Lower leg skin (tissue), 4 donors: ENCODE results near the gene CHIA. TPM values are rescaled to one million over a fixed set of nuclear protein-coding genes. Genes with fewer than 3 reads are reported as not detected.

Source experiments
- DNase-seq, 2 donors: peaks; one replicate each; pipeline ENCODE4 v3.0.0-alpha.2; 2019; ENCODE audit warnings: low spot score in 2 of 2
- H3K4me3 ChIP-seq: fragments of 200-600 bp; sonication (generic); 2 replicates; pipeline ENCODE4 v1.5.1; 2017; ENCODE audit warnings: mild to moderate bottlenecking, low read depth; ENCODE audit not compliant: poor library complexity, severe bottlenecking
- POLR2A ChIP-seq, 2 donors: fragments of 450-650 bp; IDR thresholded peaks; one replicate each; pipeline ENCODE4 v1.6.1; 2016 to 2017; ENCODE audit warnings: antibody characterized with exemption in 2 of 2, mild to moderate bottlenecking in 1 of 2, moderate library complexity in 1 of 2
- WGBS, 2 donors: methylation state at CpG; one replicate each; pipeline ENCODE4 v1.1.5; 2018; 5-methylcytosine and 5-hydroxymethylcytosine counted together
- intact Hi-C: fragments of 100-400 bp; cut with DNase I; formaldehyde crosslinking; loops from one replicate; pipeline ENCODE4 v1.15.0; 2023; ENCODE audit warnings: low total_unique reads
- total RNA-seq, 4 donors: library from RNA; depleted of rRNA; stranded (reverse); fragments of >200 nt; gene quantifications; one replicate each; pipeline ENCODE4 v1.1.0, GENCODE V29; 2016
- TF ChIP-seq, protein P1 (sequence below), 3 donors: fragments of 450-650 bp; IDR thresholded peaks; one replicate each; pipeline ENCODE4 v1.5.1; 2016; ENCODE audit warnings: antibody characterized with exemption in 3 of 3, mild to moderate bottlenecking in 3 of 3, moderate library complexity in 2 of 3

The CHIA gene
- total RNA-seq: not detected

DNA sequence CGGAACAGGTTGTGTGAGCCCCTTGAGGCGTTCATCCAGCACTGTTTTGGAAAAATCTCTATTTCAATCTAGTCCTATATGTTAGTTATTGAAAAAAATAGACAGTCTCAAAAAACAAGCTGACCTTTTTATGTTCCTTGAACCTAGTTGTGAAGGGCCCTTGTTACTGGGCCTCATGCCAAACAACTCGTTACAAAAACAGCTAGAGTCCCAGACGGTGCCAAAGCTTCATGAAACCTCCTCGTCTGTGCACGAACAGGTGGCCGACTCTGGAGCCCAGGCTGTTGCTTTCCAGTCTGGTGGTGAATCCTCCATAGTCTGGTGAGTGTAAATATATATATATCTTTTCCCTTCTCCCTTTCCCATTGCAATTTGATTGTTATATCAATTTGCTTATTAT lies at the start of gene CHIA:
CHIA (plus strand) TSS at position 222 of the 400 bp plus-strand sequence. CDS start 19,617 bp downstream, outside the sequence.
- intact Hi-C loops: no loop called here
- no peak within 1 kb of the TSS for H3K4me3 ChIP-seq
- WGBS, 2 donors: 38 to 48% methylated on average over 7 of the region's 7 CpGs
- DNase-seq: no peak
- TF ChIP-seq POLR2A (IDR thresholded peaks at IDR 0.05): no peak
- TF ChIP-seq, protein P1, sequence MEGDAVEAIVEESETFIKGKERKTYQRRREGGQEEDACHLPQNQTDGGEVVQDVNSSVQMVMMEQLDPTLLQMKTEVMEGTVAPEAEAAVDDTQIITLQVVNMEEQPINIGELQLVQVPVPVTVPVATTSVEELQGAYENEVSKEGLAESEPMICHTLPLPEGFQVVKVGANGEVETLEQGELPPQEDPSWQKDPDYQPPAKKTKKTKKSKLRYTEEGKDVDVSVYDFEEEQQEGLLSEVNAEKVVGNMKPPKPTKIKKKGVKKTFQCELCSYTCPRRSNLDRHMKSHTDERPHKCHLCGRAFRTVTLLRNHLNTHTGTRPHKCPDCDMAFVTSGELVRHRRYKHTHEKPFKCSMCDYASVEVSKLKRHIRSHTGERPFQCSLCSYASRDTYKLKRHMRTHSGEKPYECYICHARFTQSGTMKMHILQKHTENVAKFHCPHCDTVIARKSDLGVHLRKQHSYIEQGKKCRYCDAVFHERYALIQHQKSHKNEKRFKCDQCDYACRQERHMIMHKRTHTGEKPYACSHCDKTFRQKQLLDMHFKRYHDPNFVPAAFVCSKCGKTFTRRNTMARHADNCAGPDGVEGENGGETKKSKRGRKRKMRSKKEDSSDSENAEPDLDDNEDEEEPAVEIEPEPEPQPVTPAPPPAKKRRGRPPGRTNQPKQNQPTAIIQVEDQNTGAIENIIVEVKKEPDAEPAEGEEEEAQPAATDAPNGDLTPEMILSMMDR (IDR thresholded peaks at IDR 0.05): no peak

- intact Hi-C loops: loop anchor here (5.0 kb wide), 1 partner anchor 521 kb away; no protein-coding TSS in a partner anchor
- H3K4me3 ChIP-seq: no peak overlapping the region
- no peak for DNase-seq
- WGBS, 2 donors: 74 to 85% methylated on average over 2 of the region's 2 CpGs
- TF ChIP-seq, protein P1 (IDR thresholded peaks at IDR 0.05): no peak
- TF ChIP-seq POLR2A (IDR thresholded peaks at IDR 0.05): no peak
Observed at GRCh38 chr1:111241797-111242196, 48.9 kb upstream of the CHIA start.

DNA sequence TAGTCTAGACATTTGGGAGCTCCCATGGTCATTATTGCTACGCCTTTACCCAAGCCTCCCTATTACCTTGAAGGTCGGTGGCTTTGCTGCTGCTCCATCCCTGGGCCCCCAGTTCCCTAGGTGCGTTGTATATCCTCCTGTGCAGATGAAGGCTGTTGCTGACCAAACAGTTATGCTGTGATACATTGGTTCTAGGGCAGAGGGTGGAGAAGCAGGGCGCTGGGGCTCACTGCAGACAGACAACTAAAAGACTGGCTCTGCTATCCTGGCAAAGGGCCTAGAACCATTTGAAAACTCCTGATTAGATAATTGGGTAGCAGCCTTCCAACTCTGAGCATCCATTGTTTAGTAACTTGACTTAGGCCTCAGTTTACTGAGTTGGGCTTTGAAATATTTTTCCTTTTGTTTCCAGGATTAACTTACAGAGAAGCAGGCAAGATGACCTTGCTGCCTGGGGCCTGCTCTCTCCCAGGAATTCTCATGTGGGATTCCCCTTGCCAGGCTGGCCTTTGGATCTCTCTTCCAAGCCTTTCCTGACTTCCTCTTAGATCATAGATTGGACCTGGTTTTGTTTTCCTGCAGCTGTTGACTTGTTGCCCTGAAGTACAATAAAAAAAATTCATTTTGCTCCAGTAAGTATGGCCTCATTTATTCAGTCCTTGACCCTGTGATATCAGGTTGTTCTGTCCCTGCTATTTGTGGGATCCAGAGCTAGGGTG lies 47.7 kb upstream of the CHIA start:
- intact Hi-C loops: loop anchor here (5.0 kb wide), 1 partner anchor 519 kb away; no protein-coding TSS in a partner anchor
- WGBS, 2 donors: 61 to 64% methylated on average over 4 of the region's 4 CpGs
- no peak for TF ChIP-seq POLR2A (IDR thresholded peaks at IDR 0.05)
- TF ChIP-seq, protein P1 (IDR thresholded peaks at IDR 0.05): no peak
- DNase-seq: no peak
- H3K4me3 ChIP-seq: no peak overlapping the region

GRCh38 chr1:111247125-111247838 lies 43.4 kb upstream of the CHIA start:
- H3K4me3 ChIP-seq: no peak overlapping the region
- DNase-seq: no peak
- intact Hi-C loops: no loop called here
- TF ChIP-seq, protein P1 (IDR thresholded peaks at IDR 0.05): no peak
- TF ChIP-seq POLR2A (IDR thresholded peaks at IDR 0.05): no peak
- WGBS, 2 donors: 83 to 89% methylated on average over 5 of the region's 5 CpGs

- DNase-seq: no peak
- H3K4me3 ChIP-seq: no peak overlapping the region
- 35 to 61% methylated on average over 4 of the region's 4 CpGs for WGBS, 2 donors
- TF ChIP-seq, protein P1 (IDR thresholded peaks at IDR 0.05): no peak
- TF ChIP-seq POLR2A (IDR thresholded peaks at IDR 0.05): no peak
- intact Hi-C loops: no loop called here
Observed at GRCh38 chr1:111249960-111250359, 40.7 kb upstream of the CHIA start.
